GM10847 (cell line): ENCODE data around the gene CTF1.

ENCODE experiments used
- POLR2A ChIP-seq: IDR thresholded peaks from 2 replicates; pipeline ENCODE4 v1.6.1; 2011; ENCODE audit not compliant: insufficient read length; ENCODE audit errors: extremely low read depth

Gene CTF1

DNA sequence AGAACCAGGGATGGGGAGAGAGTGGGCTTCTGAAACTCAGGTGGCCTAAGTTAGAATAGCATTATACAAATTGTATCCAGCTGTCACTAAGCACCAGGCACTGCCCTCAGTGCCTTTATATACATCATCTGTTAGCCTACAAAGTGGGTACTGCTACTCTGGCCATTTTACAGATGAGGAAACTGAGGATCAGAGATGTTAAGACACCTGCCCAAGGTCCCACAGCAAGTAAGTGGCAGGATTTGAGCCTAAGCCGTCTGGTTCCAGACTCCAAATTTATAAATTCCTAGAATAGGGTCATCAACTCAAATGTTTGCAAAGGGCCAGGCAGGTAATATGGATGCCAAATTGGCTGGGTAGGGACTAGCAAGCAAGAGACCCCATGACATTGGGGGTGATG is 54.8 kb downstream of the CTF1 start:
- no peak for TF ChIP-seq POLR2A

DNA sequence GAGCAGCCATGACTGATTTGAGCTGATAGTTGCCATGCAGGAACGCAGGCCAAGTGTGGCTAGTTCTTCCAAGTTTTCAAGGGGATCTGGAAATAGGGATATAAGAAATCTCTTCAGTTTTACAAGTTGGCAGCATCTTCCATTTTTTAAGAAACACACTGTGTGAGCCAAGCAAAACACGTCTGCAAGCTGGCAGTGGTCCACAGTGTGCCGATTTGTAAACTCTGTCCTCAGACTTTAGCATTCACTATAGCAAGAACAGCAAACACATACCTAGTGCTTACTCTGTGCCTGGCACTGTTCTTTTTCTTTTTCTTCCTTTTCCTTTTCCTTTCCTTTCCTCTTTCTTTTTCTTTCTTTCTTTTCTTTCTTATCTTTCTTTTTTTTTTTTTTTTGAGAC is 55.3 kb downstream of the CTF1 start:
- no peak for TF ChIP-seq POLR2A

DNA sequence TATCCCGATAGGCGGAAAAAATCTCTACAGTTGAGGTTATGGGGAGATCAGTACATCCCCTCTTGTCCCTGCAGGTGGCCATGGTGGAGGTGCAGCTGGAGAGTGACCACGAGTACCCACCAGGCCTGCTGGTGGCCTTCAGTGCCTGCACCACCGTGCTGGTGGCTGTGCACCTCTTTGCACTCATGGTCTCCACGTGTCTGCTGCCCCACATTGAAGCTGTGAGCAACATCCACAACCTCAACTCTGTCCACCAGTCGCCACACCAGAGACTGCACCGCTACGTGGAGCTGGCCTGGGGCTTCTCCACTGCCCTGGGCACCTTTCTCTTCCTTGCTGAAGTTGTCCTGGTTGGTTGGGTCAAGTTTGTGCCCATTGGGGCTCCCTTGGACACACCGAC is 56.7 kb downstream of the CTF1 start:
- TF ChIP-seq POLR2A: no peak
